Cardiac septum (tissue), 1 donor: ENCODE results near the gene SMIM44. TPM values are rescaled to one million over a fixed set of nuclear protein-coding genes. Genes with fewer than 3 reads are reported as not detected.

Experiments
- DNase-seq: peaks from one replicate; pipeline ENCODE4 v3.0.0-alpha.2; 2020; ENCODE audit warnings: low spot score
- intact Hi-C: fragments of 100-400 bp; cut with DNase I; formaldehyde crosslinking; loops from one replicate; pipeline ENCODE4 v1.14.0; 2022
- total RNA-seq: library from RNA; stranded (reverse); fragmentation: NEBNext Ultra II Directional; extraction: Animal tissue kit (Norgen Biotek cat#: 25700); gene quantifications from one replicate; pipeline ENCODE4 v1.2.1, GENCODE V29; 2021
- donor health status: DM: no; HTN: no; CAD: no.

The SMIM44 gene
- total RNA-seq, 1 donor from 2014 or later, result not detected

DNA sequence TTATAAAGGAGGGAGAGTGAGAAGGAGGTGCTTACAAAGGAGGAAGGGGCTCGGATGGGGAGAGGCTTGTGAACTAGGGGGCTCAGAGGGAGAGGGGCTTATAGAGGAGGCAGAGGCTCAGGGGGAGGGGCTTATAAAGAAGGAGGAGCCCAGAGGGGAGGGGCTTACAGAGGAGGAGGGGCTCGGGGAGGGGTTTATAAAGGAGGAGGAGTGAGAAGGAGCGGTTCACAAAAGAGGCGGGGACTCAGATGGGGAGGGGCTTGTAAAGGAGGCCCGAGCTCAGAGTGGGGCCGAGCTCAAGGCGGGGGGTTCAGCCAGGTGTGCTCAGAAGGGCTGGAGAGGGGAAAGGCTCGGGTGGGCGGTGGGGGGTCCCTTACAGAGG is 3.4 kb downstream of the SMIM44 start:
- intact Hi-C loops, result no loop called here
- DNase-seq, result no peak

DNA sequence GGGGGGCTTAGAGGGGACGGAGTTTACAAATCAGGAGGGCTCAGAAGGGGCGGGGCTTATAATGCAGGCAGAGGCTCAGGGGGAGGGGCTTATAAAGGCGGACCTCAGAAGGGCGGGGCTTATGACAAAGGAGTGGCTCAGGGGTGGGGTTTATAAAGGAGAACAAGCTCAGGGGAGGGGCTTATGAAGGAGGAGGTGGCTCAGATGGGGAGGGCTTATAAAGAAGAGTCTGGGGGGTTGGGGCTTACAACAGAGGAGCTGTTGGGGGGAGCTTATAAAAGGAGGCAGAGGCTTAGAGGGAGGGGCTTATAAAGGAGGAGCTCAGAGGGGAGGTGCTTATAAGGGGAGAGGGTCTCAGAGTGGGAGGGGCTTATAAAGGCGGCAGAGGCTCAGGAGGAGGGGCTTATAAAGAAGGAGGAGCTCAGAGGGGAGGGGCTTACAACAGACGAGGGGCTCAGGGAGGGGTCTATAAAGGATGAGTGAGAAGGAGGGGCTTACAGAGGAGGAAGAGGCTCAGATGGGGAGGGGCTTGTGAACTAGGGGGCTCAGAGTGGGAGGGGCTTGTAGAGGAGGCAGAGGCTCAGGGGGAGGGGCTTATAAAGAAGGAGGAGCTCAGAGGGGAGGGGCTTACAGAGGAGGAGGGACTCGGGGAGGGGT is 3.9 kb downstream of the SMIM44 start:
- intact Hi-C loops, result no loop called here
- no peak for DNase-seq

DNA sequence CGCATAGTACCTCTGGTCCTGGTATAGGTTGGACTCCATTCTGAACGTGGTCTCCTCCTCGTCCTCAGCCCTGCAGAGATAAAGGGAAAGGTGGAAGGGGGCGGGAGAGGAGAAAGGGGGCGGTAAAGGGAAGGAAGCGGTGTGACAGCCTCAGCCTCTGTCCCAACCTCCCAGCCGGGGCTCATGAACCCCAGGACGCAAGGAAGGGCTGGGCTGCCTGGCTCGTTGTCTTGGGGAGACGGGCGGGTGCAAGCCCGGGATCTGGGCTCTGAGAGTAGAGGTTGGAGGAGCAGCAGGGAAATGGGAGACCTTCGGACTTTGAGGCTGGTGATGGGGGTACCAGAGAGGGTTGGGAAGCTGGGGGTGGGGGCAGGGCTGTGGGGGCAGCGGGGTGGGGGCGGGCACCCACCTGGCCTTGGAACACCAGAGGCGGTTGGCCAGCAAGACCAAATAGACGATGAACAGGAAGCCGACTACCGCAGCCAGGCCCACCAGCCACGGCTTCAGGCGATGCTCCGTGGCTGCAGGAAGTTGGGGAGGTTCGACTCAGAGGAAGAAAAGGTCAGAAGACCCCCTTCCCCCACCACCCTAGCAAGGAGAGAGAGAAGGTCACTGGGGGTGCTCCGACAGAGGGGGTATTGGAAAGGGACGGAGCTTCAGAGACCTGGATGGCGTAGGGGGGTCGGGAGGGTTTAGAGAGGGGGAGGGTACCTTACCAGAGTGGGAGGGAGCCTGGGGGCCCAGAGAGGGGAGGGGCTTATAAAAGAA is 4.6 kb downstream of the SMIM44 start:
- intact Hi-C loops, result no loop called here
- DNase-seq, result no peak

DNA sequence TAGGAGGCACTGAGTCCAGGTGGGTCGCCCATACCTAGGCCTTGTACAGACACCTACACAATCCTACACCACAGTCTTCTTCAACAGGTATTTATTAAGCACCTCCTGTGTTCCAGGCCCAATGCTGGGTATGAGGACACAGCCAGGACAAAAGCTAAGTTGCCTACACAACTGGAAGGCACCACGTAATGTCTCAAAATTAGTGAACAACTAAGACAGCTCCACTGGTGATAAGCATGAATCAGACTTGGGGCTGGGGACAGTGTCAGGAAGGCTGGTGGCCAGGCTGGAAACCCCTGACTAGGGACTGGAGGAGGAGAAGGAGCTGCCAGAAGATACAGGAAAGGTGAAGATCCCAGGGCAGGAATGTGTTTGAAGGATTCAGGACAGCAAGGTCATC is 5.3 kb downstream of the SMIM44 start:
- intact Hi-C loops, result no loop called here
- DNase-seq, result no peak

DNA sequence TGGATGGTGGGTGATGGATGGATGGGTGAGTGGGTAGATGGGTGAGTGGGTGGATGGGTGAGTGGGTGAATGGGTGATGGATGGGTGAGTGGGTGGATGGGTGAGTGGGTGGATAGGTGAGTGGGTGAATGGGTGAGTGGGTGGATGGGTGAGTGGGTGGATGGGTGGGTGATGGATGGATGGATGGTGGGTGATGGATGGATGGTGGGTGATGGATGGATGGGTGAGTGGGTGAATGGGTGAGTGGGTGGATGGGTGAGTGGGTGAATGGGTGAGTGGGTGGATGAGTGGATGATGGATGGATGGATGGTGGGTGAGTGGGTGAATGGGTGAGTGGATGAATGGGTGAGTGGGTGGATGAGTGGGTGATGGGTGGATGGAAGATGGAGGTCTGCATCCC is 5.7 kb downstream of the SMIM44 start:
- intact Hi-C loops, result no loop called here

DNA sequence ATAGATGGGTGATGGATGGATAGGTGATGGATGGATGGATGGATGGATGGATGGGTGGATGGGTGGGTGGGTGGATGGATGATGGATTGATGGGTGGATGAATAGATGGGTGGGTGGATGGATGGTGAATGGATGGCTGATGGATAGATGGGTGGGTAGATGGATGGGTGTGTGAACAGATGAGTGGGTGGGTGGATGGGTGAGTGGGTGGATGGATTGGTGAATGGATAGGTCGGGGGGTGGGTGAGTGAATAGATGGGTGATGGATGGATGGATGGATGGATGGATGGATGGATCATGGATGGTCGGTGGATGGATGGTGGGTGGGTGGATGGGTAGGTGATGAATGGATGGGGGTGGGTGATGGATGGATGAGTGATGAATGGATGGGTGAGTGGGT is 6.4 kb downstream of the SMIM44 start:
- intact Hi-C loops, result no loop called here

More for the DNA sequence above, 5.7 kb downstream of the SMIM44 start:
- no peak for DNase-seq

DNA sequence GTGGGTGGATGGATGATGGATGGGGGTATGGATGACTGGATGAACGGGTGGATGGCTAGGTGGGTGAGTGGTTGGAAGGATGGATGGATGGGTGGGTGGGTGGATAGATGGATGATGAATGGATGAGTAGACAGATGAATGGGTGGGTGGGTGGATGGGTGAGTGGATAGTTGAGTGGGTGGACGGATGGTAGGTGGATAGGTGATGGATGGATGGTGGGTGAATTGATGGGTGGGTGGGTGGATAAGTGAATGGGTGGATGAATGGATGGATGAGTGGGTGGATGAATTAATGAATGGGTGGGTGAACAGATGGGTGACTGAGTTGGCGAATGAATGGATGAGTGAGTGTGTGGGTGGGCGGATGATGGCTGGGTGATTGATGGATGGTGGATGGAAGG is 7.8 kb downstream of the SMIM44 start:
- no peak for DNase-seq
- intact Hi-C loops, result no loop called here

More for the DNA sequence above, 6.4 kb downstream of the SMIM44 start:
- DNase-seq, result no peak

DNA sequence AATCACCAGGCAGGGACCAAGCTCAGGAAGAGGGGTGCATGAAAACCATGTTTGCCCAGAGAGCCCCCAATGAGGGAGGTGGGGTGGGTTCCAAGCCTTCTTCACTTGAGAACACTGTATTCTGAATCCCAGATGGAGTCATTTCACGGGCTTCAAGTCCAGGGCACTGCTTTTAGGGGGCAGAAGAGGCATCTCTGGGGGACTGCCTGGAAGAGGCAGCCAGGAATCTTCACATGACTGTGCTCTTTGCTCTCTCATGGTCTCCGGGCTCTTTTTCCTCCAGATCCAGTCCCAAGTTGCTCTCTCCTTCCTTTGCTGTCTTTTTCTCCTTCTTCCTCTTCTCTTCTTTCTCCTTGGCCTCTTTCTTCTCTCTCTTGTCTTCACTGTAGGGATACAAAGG is 8.6 kb downstream of the SMIM44 start:
- no peak for DNase-seq
- intact Hi-C loops, result loop anchor here (5.0 kb wide), 1 partner anchor 42 kb away; no protein-coding TSS in a partner anchor

DNA sequence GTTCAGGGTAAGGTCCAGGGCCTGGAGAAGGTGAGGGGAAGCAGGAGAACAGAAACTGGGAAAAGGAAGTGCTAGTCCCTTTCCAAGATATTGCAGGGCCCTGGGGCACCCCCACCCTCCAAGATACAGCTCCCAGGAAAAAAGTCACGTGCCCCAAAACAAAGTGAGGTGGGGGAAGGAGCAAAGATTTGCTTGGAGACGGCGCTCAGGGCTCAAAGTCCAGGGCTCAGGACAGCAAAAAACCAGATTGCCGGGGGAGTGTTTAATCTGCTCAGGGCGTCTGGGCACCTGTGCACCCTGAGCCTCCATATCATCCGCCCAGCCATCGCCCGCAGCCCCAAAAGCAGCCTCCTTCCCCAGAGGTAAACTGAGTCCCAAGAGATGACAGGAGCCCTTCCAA is 9.2 kb downstream of the SMIM44 start:
- intact Hi-C loops, result loop anchor here (5.0 kb wide), 1 partner anchor 42 kb away; no protein-coding TSS in a partner anchor
- DNase-seq, result no peak

DNA sequence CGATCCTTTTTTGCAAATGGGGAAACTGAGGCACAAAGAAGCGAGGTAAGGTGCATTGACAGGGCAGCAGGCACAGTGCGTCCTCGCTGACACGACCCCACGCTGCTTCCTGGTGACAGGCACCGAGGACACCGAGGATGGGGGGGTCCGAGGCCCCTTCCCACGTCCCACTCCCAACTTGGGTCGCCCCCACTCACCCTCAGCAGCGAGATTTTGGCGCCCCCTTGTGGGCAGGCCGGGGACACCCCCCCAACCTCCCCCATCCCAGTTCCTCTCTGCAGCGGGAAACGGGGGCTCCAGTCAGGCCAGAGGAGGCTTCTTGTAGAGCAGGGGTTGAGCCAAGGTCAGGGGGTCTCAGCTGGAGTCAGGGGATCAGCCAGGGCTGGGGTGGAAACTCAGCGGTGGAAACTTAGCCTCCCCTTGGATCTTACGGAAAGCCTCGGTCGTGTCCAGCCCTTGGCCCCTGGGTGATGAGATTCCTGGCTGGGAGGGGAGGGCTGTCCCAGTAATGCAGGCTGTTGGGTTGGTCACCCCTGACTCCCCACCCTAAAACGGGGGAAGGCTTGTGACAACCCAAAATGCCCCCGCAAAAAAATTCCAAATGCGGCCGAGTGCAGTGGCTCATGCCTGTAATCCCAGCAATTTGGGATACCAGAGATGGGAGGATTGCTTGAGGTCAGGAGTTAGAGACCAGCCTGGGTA is 11.1 kb downstream of the SMIM44 start:
- DNase-seq, result no peak
- intact Hi-C loops, result loop anchor here (1.0 to 5.0 kb wide), 2 partner anchors 40 to 145 kb away; no protein-coding TSS in a partner anchor

DNA sequence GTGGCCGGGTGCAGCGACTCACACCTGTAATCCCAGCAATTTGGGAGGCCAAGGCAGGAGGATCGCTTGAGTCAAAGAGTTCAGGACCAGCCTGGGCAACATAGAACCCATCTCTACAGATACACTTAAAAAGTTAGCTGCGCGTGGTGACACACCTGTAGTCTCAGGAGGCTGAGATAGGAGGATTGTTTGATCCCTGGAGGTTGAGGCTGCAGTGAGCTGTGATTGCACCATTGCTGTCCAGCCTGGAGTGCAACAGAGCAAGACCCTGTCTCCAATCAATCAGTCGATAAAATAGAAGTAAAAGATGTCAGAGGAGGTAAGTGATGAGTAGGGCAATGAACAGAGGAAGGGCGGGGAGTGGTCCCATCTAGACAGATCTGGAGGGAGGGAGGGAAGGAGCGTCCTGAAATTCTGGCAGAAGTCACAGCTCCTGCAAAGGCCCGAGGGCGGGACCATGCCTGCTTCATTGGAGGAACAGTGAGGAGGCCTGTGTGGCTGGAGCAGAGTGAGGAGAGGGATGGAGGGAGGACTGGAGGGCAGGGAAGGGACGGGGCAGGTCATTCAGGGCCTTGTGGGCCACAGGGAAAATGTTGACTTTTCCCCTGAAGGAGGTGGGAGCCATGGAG is 12.6 kb downstream of the SMIM44 start:
- intact Hi-C loops, result loop anchor here (5.0 kb wide), 1 partner anchor 38 kb away; no protein-coding TSS in a partner anchor

DNA sequence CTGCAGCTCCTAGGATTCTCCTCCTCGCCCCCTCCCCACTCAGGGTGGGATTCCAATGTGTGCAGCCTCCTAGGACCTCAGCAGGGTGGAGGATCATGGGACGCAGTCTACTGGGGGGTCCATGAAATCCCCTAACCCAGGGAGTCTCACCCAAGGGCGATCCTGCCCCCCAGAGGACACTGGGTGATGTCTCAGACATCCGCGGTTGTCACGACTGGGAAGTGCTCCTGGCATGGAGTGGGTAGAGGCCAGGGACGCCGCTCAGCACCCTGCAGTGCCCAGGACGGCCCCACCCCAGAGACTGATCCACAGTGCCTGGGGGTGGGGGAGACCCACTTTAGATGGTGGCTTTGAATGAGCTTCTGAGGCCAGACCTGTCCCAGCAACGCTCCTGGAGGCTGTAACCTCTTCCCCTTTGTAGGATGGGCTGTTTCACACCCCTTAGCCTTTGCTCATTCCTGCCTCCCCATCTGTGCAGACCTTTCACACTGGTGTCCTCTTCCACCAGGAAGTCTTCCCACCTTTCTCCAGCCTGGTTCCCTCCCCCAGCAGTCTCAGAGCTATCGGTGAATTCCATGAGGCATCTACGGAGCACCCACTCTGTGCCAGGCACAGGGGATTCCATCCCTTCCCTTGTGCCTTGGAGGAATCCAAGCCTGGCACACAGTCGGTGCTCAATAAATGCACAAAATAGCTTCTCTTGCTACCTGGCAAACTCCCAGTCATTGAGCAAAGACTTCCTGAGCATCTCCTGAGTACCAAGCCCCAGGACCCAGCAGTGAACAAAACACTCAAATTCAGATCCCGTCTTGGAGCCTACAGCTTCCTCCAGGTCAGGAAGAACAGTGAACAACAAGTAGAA is 13.4 kb downstream of the SMIM44 start:
- intact Hi-C loops, result loop anchor here (5.0 kb wide), 1 partner anchor 38 kb away; no protein-coding TSS in a partner anchor
- no peak for DNase-seq

More for the DNA sequence above, 12.6 kb downstream of the SMIM44 start:
- no peak for DNase-seq

DNA sequence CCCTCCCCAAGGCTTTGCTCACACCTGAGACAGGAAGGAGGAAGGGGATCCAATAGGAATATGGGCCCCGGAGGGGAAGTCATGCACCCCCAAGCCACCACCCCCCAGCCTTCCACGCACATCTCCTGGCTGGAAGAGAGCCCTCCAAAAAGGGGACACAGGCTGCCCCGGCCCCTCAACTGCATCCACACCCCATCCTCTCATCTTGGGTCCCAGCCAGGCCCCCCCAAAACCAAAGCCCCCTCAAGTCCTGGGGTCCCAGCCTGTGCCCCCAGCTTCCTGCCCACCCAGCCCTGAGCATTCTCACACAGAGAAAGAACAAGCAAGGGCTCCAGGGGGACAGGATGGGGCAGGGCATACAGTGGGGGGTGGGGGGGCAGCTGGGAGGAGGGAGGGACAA is 15.0 kb downstream of the SMIM44 start:
- no peak for DNase-seq
- intact Hi-C loops, result no loop called here

DNA sequence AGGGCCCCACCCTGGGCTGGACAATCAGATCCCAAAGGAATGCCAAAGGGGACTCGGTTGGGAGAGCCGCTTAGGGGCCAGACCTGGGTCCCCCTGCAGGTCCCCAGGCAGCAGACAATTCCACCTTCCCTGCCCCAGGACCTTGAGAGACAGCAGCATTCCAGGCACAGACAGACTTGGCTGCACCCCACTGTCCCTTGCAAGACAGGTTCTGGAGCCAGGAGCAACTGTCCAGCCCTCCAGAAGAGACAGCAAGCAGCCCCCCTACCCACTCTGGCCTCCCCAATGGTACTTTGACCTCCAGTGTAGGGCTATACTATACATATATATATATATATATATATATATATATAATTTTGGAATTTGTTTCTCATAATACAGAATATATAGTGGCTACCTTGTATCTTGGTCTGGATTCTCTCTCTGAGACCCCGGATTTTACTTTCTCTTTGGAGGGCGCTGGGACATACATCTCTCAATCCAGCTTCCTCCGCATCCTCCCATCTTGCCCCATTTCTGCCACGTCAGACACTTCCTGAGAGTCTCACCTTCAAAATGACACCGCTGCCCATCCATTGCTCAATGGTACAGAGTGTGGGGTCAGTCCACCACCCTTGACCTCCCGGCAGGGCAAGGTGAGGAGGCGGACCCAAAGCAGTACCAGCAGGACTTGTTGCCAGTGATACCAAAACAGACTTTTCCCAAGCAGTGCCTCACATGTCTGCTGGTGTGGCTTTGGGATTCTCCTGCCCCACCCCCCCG is 15.6 kb downstream of the SMIM44 start:
- intact Hi-C loops, result no loop called here

DNA sequence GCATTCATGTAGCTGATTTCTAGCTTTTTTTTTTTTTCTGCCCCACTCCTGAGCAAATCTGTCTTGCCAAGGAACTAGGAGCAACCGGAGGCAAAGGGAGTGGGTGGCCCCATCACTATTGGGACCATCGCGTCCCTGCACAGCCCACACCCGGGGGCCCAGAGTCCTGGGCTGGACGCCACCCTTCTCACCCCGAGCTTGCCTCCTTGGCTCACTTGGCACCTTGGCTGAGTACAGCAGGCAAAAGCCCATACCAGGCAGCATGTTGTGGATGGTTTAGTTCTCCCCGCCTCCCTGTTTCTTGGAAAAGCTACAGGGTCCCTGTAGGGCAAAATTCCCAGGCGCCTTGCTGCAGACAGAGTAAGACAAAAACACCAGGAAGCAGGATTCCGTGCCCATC is 16.6 kb downstream of the SMIM44 start:
- no peak for DNase-seq
- intact Hi-C loops, result no loop called here

More for the DNA sequence above, 15.6 kb downstream of the SMIM44 start:
- no peak for DNase-seq

DNA sequence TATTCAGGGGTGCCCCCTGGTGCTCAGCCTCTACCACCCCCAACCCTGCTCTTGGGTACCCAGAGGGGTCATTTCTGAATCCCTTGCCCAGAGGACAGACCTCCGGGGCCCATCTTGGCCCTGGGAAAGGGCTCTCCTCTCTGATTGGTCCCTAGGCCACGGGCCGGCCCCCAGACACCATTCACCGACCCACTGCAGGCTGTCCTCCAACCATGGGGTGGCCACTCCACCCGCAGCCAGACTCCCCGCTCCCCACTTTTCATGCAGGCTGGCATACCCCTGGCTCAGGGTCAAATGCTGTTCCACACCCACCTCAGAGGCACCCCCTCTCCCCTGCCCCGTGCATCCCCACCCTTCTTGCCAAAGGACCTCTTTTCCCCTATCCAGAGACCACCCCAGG is 17.7 kb downstream of the SMIM44 start:
- intact Hi-C loops, result no loop called here
- no peak for DNase-seq

DNA sequence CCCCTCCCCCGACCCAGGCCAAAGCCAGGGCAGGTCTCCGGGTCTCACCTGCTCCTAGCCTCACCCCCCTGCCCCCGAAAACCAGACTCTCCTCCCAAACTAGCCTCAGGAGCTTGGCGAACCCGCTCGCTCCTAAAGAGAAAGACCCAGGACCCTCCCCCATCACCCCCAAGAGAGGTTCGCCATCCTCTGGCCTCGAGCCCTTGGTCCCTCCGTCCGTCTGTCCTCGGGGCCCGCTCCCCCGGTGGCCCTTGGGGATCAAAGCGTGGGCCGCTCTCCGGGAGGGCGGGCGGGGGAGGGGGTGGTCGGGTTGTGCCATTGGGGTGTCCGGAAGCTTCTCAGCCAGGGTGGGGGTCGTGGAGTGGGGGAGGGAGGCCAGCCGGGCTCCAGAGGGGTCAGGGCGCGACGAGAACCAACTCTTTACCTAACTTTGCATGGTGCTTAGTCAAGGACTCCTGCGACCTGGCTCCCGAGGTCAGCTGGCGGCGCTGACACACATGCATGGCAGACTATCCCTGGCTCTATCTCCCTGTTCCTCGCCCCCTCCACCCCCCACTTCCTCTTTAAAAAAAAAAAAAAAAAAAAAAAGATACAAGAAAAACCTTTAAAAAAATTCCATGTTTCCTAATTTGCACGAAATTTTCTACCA is 18.5 kb downstream of the SMIM44 start:
- no peak for DNase-seq
- intact Hi-C loops, result no loop called here
